Neutrophil (primary cell): ENCODE data around the gene PKD2.

ENCODE experiments used
- H3K27ac ChIP-seq: fragments of 200-600 bp; sonication (generic); 2 replicates; pipeline ENCODE4 v1.5.1; 2016; ENCODE audit warnings: mild to moderate bottlenecking, moderate library complexity
- H3K27me3 ChIP-seq: fragments of 200-600 bp; sonication (generic); 2 replicates; pipeline ENCODE4 v1.6.0; 2016; ENCODE audit warnings: mild to moderate bottlenecking
- H3K36me3 ChIP-seq: fragments of 200-600 bp; sonication (generic); 2 replicates; pipeline ENCODE4 v1.5.1; 2017
- H3K4me1 ChIP-seq, 2 experiments: fragments of 200-600 bp in 1 of 2; sonication (generic) in 1 of 2; 1 replicate in 1 of 2; 2 replicates in 1 of 2; pipeline versions ENCODE4 v1.5.1 to v1.6.1; 2013 to 2016; ENCODE audit warnings: low read depth in 1 of 2, low read length in 1 of 2, mild to moderate bottlenecking in 1 of 2, moderate library complexity in 1 of 2; ENCODE audit not compliant: control insufficient read depth in 1 of 2, insufficient read depth in 1 of 2
- H3K4me3 ChIP-seq, 2 experiments: fragments of 200-600 bp in 1 of 2; sonication (generic) in 1 of 2; 1 replicate in 1 of 2; 2 replicates in 1 of 2; pipeline ENCODE4 v1.5.1; 2013 to 2016; ENCODE audit warnings: low read depth in 1 of 2, low read length in 1 of 2, mild to moderate bottlenecking in 1 of 2, moderate library complexity in 1 of 2
- H3K9me3 ChIP-seq: fragments of 200-600 bp; sonication (generic); 2 replicates; pipeline ENCODE4 v1.5.1; 2016
- CTCF ChIP-seq: fragments of 200-600 bp; sonication (generic); IDR thresholded peaks from 2 replicates; pipeline ENCODE4 v1.5.1; 2016; ENCODE audit warnings: antibody characterized with exemption

PKD2 gene

GRCh38 chr4:88080626-88081025 lies 73.2 kb downstream of the PKD2 start:
- Histone ChIP-seq H3K4me1 (no peaks in the 10 kb centered on the region), H3K36me3 (peaks cover 16% of the 10 kb centered on the region), H3K4me3 (no peak overlapping the region), H3K9me3 (no peaks in the 10 kb centered on the region), H3K27ac (no peak overlapping the region), H3K27me3 (no peaks in the 10 kb centered on the region)
- no peak for TF ChIP-seq CTCF

- no peaks in the 10 kb centered on the region for H3K36me3 ChIP-seq
- H3K4me3 ChIP-seq = no peak overlapping the region
- no peak for TF ChIP-seq CTCF
- no peaks in the 10 kb centered on the region for H3K4me1 ChIP-seq
- no peaks in the 10 kb centered on the region for H3K27me3 ChIP-seq
- no peaks in the 10 kb centered on the region for H3K9me3 ChIP-seq
- no peak overlapping the region for H3K27ac ChIP-seq
Measured at GRCh38 chr4:88087004-88087403, 79.6 kb downstream of the PKD2 start.

GRCh38 chr4:88090898-88091297 lies 83.5 kb downstream of the PKD2 start:
- Histone ChIP-seq H3K4me1 (no peaks in the 10 kb centered on the region), H3K36me3 (no peaks in the 10 kb centered on the region), H3K4me3 (no peak overlapping the region), H3K27ac (no peak overlapping the region), H3K27me3 (no peaks in the 10 kb centered on the region), H3K9me3 (no peaks in the 10 kb centered on the region)
- TF ChIP-seq CTCF = no peak

- Histone ChIP-seq H3K27me3 (no peaks in the 10 kb centered on the region), H3K9me3 (no peaks in the 10 kb centered on the region), H3K4me3 (no peak overlapping the region), H3K36me3 (no peaks in the 10 kb centered on the region), H3K27ac (no peak overlapping the region), H3K4me1 (no peaks in the 10 kb centered on the region)
- no peak for TF ChIP-seq CTCF
Measured at GRCh38 chr4:88091378-88091777, 83.9 kb downstream of the PKD2 start.

- Histone ChIP-seq H3K4me1 (no peaks in the 10 kb centered on the region), H3K27ac (no peak overlapping the region), H3K36me3 (no peaks in the 10 kb centered on the region), H3K9me3 (no peaks in the 10 kb centered on the region), H3K4me3 (no peak overlapping the region), H3K27me3 (no peaks in the 10 kb centered on the region)
- TF ChIP-seq CTCF = no peak
Measured at GRCh38 chr4:88093874-88094273, 86.4 kb downstream of the PKD2 start.

- no peaks in the 10 kb centered on the region for H3K9me3 ChIP-seq
- peaks cover 11% of the 10 kb centered on the region for H3K27me3 ChIP-seq
- no peak for TF ChIP-seq CTCF
- no peak overlapping the region for H3K4me3 ChIP-seq
- no peak overlapping the region for H3K27ac ChIP-seq
- H3K36me3 ChIP-seq = no peaks in the 10 kb centered on the region
- H3K4me1 ChIP-seq = no peaks in the 10 kb centered on the region
Measured at GRCh38 chr4:88097301-88097700, 89.9 kb downstream of the PKD2 start.
